PC-9 (cell line): ENCODE results near the gene BCL2L13. TPM values are rescaled to one million over a fixed set of nuclear protein-coding genes. Genes with fewer than 3 reads are reported as not detected.

ENCODE experiments used
- BruUV-seq: library from RNA; stranded (reverse); fragments of 400-500 nt; replicated peaks from 2 replicates; lab custom pipeline; 2021; lab: Mats Ljungman, UMichigan
- CTCF ChIA-PET: fragments of 300-600 bp; sonication (Branson Sonifier 250); formaldehyde crosslinking; loops from one replicate; lab custom pipeline; 2022; ENCODE audit warnings: antibody characterized with exemption; lab: Charles Lee
- POLR2A ChIA-PET: fragments of 300-600 bp; sonication (Branson Sonifier 250); formaldehyde crosslinking; loops from one replicate; lab custom pipeline; 2022; ENCODE audit warnings: antibody characterized with exemption; ENCODE audit not compliant: unreplicated experiment; lab: Charles Lee
- DNase-seq, 2 experiments: peaks; one replicate each; pipeline versions ENCODE4 v3.0.0 to v3.0.0-alpha.2; 2015 to 2022; ENCODE audit warnings: mixed read lengths in 1 of 2
- H2AFZ ChIP-seq: fragments of 200-600 bp; sonication (generic); 2 replicates; pipeline ENCODE4 v1.8.1; 2017; ENCODE audit warnings: antibody characterized with exemption
- H3F3A ChIP-seq: fragments of 200-600 bp; sonication (generic); 2 replicates; pipeline ENCODE4 v1.8.1; 2017; ENCODE audit warnings: antibody characterized with exemption, mild to moderate bottlenecking, low read depth; ENCODE audit not compliant: insufficient read depth
- H3K27ac ChIP-seq: fragments of 200-600 bp; sonication (generic); 2 replicates; pipeline ENCODE4 v1.6.1; 2016; ENCODE audit warnings: mixed run types
- H3K27me3 ChIP-seq: fragments of 200-600 bp; sonication (generic); 2 replicates; pipeline ENCODE4 v1.6.1; 2016; ENCODE audit warnings: low read depth, mixed run types; ENCODE audit not compliant: insufficient read depth
- H3K36me3 ChIP-seq: fragments of 200-600 bp; sonication (generic); 2 replicates; pipeline ENCODE4 v1.6.1; 2016; ENCODE audit warnings: low read depth, mixed run types
- H3K4me1 ChIP-seq: fragments of 200-600 bp; sonication (generic); replicated peaks from 2 replicates; pipeline ENCODE4 v1.6.1; 2016; ENCODE audit warnings: mixed run types; ENCODE audit not compliant: insufficient read depth
- H3K4me2 ChIP-seq: fragments of 200-600 bp; sonication (generic); 2 replicates; pipeline ENCODE4 v1.6.1; 2017; ENCODE audit warnings: mixed run types
- H3K4me3 ChIP-seq: fragments of 200-600 bp; sonication (generic); 2 replicates; pipeline ENCODE4 v1.6.1; 2016; ENCODE audit warnings: mixed run types
- H3K79me2 ChIP-seq: fragments of 200-600 bp; sonication (generic); 2 replicates; pipeline ENCODE4 v1.6.1; 2017; ENCODE audit warnings: low read depth, mixed run types
- H3K9me2 ChIP-seq: fragments of 200-600 bp; sonication (generic); 2 replicates; pipeline ENCODE4 v1.8.1; 2017; ENCODE audit warnings: mild to moderate bottlenecking; ENCODE audit not compliant: insufficient read depth
- H3K9me3 ChIP-seq: fragments of 200-600 bp; sonication (generic); 2 replicates; pipeline ENCODE4 v1.8.1; 2016; ENCODE audit warnings: low read depth; ENCODE audit not compliant: insufficient read depth
- H4K20me1 ChIP-seq: fragments of 200-600 bp; sonication (generic); 2 replicates; pipeline ENCODE4 v1.8.1; 2017; ENCODE audit not compliant: insufficient read depth
- CTCF ChIP-seq: fragments of 200-600 bp; sonication (generic); conservative IDR thresholded peaks from 2 replicates; pipeline ENCODE4 v1.6.1; 2017; ENCODE audit warnings: mixed run types, antibody characterized with exemption, mild to moderate bottlenecking, moderate library complexity
- EZH2 ChIP-seq: fragments of 200-600 bp; sonication (generic); IDR thresholded peaks from 2 replicates; pipeline ENCODE4 v1.8.0; 2017; ENCODE audit warnings: antibody characterized with exemption, low read depth
- intact Hi-C: fragments of 100-400 bp; cut with micrococcal nuclease; formaldehyde crosslinking; loops from one replicate; pipeline ENCODE4 v1.10.0; 2022; ENCODE audit not compliant: unreplicated experiment
- total RNA-seq: library from RNA; stranded (reverse); gene quantifications from 2 replicates; pipeline ENCODE4 v1.2.3, GENCODE V29; 2021

Gene BCL2L13
- total RNA-seq, 1 experiment from 2014 or later = 43.1 TPM

GRCh38 chr22:17748555-17749353 is 110.2 kb downstream of the BCL2L13 start:
- no peak for TF ChIP-seq CTCF
- TF ChIP-seq EZH2 = no peak
- no peaks in the 10 kb centered on the region for H4K20me1 ChIP-seq
- no peaks in the 10 kb centered on the region for H3K79me2 ChIP-seq
- H3K27ac ChIP-seq = no peak overlapping the region
- H3K4me2 ChIP-seq = no peak overlapping the region
- CTCF ChIA-PET = no interaction called here
- no peak for DNase-seq
- no peaks in the 10 kb centered on the region for H3K36me3 ChIP-seq
- no peak overlapping the region for H2AFZ ChIP-seq
- H3K4me3 ChIP-seq = no peak overlapping the region
- no TSS peak for BruUV-seq
- intact Hi-C loops = no loop called here
- no peaks in the 10 kb centered on the region for H3K27me3 ChIP-seq
- H3K9me2 ChIP-seq = no peaks in the 10 kb centered on the region
- POLR2A ChIA-PET = no interaction called here
- peaks cover 7% of the 10 kb centered on the region; the same call in 1 of the 2 replicates for H3K4me1 ChIP-seq
- no peaks in the 10 kb centered on the region for H3F3A ChIP-seq
- no peaks in the 10 kb centered on the region for H3K9me3 ChIP-seq

- ChIA-PET CTCF (no interaction called here), POLR2A (no interaction called here)
- intact Hi-C loops = no loop called here
- Histone ChIP-seq H3K27ac (no peak overlapping the region), H3K9me3 (no peaks in the 10 kb centered on the region), H3K4me3 (no peak overlapping the region), H3K9me2 (no peaks in the 10 kb centered on the region), H3K4me2 (no peak overlapping the region), H3K4me1 (peaks cover 12% of the 10 kb centered on the region; the same call in 1 of the 2 replicates), H2AFZ (no peak overlapping the region), H3K27me3 (no peaks in the 10 kb centered on the region), H3F3A (no peaks in the 10 kb centered on the region), H3K36me3 (no peaks in the 10 kb centered on the region), H3K79me2 (no peaks in the 10 kb centered on the region), H4K20me1 (no peaks in the 10 kb centered on the region)
- no peak for TF ChIP-seq CTCF
- no peak for TF ChIP-seq EZH2
- no peak for DNase-seq
- no TSS peak for BruUV-seq
Observed at GRCh38 chr22:17749605-17750395, 111.2 kb downstream of the BCL2L13 start.

GRCh38 chr22:17751596-17751995 is 113.0 kb downstream of the BCL2L13 start:
- H3K79me2 ChIP-seq = no peaks in the 10 kb centered on the region
- no TSS peak for BruUV-seq
- no peak overlapping the region for H3K27ac ChIP-seq
- H3K36me3 ChIP-seq = no peaks in the 10 kb centered on the region
- H2AFZ ChIP-seq = no peak overlapping the region
- POLR2A ChIA-PET = no interaction called here
- H3K9me3 ChIP-seq = no peaks in the 10 kb centered on the region
- H4K20me1 ChIP-seq = no peaks in the 10 kb centered on the region
- H3K27me3 ChIP-seq = no peaks in the 10 kb centered on the region
- no peak overlapping the region for H3K4me2 ChIP-seq
- intact Hi-C loops = no loop called here
- no peak for TF ChIP-seq CTCF
- no peak for TF ChIP-seq EZH2
- no peaks in the 10 kb centered on the region for H3K9me2 ChIP-seq
- DNase-seq = no peak
- CTCF ChIA-PET = no interaction called here
- no peaks in the 10 kb centered on the region for H3F3A ChIP-seq
- peaks cover 12% of the 10 kb centered on the region; the same call in 1 of the 2 replicates for H3K4me1 ChIP-seq
- no peak overlapping the region for H3K4me3 ChIP-seq
